ENCODE measurements around the gene ATP2C2.

GRCh38 chr16:84341528-84342295 lies 26.6 kb upstream of the ATP2C2 start:
- TF ChIP-seq TCF7L2 (IDR thresholded peaks at IDR 0.05; ENCODE audit: low read depth, low read length): no peak
- no peak for TF ChIP-seq CTCF (IDR thresholded peaks at IDR 0.05)
- no peak for TF ChIP-seq POLR2AphosphoS5 (IDR thresholded peaks at IDR 0.05; ENCODE audit: low read depth, low read length)

Data from Panc1 (cell line).